Activated T-cell treated with anti-CD3 and anti-CD28 coated beads for 48 hours (primary cell): ENCODE data around the gene SUPV3L1.
"Not testable (repeated sequence)": the region's sequence is repeated elsewhere in the genome, so short reads cannot be mapped to it uniquely, and the experiment has no call there.

ENCODE experiments used
- DNase-seq: peaks from one replicate; pipeline ENCODE4 v3.0.0-alpha.2; 2020; ENCODE audit warnings: low read depth

SUPV3L1 gene

GRCh38 chr10:69179743-69180524 is at the start of gene SUPV3L1:
Gene SUPV3L1 (plus strand): TSS chr10:69180234. CDS start chr10:69180292, 58 bp downstream.
- DNase-seq = peak; percentile 77

- DNase-seq = no peak
Measured at GRCh38 chr10:69130251-69130650, 49.8 kb upstream of the SUPV3L1 start.

GRCh38 chr10:69139961-69140360 is 40.1 kb upstream of the SUPV3L1 start:
- DNase-seq = no peak

GRCh38 chr10:69141304-69141703 is 38.7 kb upstream of the SUPV3L1 start:
- DNase-seq = no peak

GRCh38 chr10:69142074-69142473 is 38.0 kb upstream of the SUPV3L1 start:
- not testable (repeated sequence) for DNase-seq

GRCh38 chr10:69142983-69143382 is 37.1 kb upstream of the SUPV3L1 start:
- DNase-seq = no peak

- DNase-seq = no peak
Measured at GRCh38 chr10:69145329-69145728, 34.7 kb upstream of the SUPV3L1 start.

GRCh38 chr10:69145864-69146263 is 34.2 kb upstream of the SUPV3L1 start:
- DNase-seq = no peak

GRCh38 chr10:69146759-69147158 is 33.3 kb upstream of the SUPV3L1 start:
- no peak for DNase-seq

GRCh38 chr10:69151984-69152383 is 28.1 kb upstream of the SUPV3L1 start:
- DNase-seq = no peak

- DNase-seq = no peak
Measured at GRCh38 chr10:69153227-69153626, 26.8 kb upstream of the SUPV3L1 start.

GRCh38 chr10:69160809-69161241 is 19.2 kb upstream of the SUPV3L1 start:
- no peak for DNase-seq

- DNase-seq = no peak
Measured at GRCh38 chr10:69168493-69168892, 11.5 kb upstream of the SUPV3L1 start.

GRCh38 chr10:69172241-69172982 is 7.6 kb upstream of the SUPV3L1 start:
- no peak for DNase-seq

- not testable (repeated sequence) for DNase-seq
Measured at GRCh38 chr10:69175326-69175725, 4.7 kb upstream of the SUPV3L1 start.

- no peak for DNase-seq
Measured at GRCh38 chr10:69176823-69177222, 3.2 kb upstream of the SUPV3L1 start.

GRCh38 chr10:69179089-69179742 is 818 bp upstream of the SUPV3L1 start:
- DNase-seq = peak; percentile 6

GRCh38 chr10:69180525-69181204 is 631 bp downstream of the SUPV3L1 start:
- DNase-seq = peak; percentile 27

GRCh38 chr10:69181433-69181832 is 1.4 kb downstream of the SUPV3L1 start:
- no peak for DNase-seq

GRCh38 chr10:69182005-69182404 is 2.0 kb downstream of the SUPV3L1 start:
- DNase-seq = no peak

- no peak for DNase-seq
Measured at GRCh38 chr10:69186524-69186923, 6.5 kb downstream of the SUPV3L1 start.

GRCh38 chr10:69201045-69201444 is 21.0 kb downstream of the SUPV3L1 start:
- DNase-seq = no peak
